ENCODE results near the gene AIG1. TPM values are rescaled to one million over a fixed set of nuclear protein-coding genes. Genes with fewer than 3 reads are reported as not detected.
"Not testable (repeated sequence)": the region's sequence is repeated elsewhere in the genome, so short reads cannot be mapped to it uniquely, and the experiment has no call there.

The AIG1 gene
- total RNA-seq, 2 donors from 2014 or later, result 11.9 to 13.5 TPM

- 74 to 78% methylated on average over 8 to 9 of the region's 9 CpGs for WGBS, 2 donors
Measured at GRCh38 chr6:143034689-143035334, 25.9 kb upstream of the AIG1 start.

DNA sequence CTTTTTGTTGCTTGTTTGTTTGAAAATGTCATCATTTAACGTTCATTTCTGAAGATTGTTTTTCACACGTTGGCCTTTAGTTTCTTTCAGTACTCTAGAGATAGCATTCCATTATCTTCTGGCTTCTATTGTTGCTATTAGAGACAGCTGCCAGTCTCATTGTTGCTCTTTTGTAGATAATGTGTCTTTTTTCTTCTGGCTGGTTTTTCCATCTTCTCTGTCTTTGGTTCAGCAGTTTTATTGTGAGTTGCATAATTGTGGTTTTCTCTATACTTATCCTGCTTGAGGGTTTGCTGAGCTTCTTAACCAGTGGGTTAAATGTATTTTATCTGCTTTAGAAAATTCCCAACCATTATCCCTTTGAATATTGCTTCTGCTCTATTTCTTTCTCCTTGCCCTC, 23.2 kb upstream of the AIG1 start:
- no peak overlapping the region for H3K4me3 ChIP-seq
- intact Hi-C loops (cut with DNase I), result no loop called here
- H3K27me3 ChIP-seq, result no peaks in the 10 kb centered on the region
- H3K36me3 ChIP-seq (replicated peaks in 1 of 2; ENCODE audit: insufficient read depth in 1 of 2, low read depth in 2 of 2), result no peaks in the 10 kb centered on the region
- H3K9me3 ChIP-seq, result no peaks in the 10 kb centered on the region
- DNase-seq, result no peak
- H3K4me1 ChIP-seq, result no peaks in the 10 kb centered on the region
- H3K27ac ChIP-seq, result no peak overlapping the region
- WGBS, 2 donors, result 31 to 40% methylated on average over 2 of the region's 2 CpGs
- ATAC-seq, result no peak
- TF ChIP-seq POLR2A (IDR thresholded peaks at IDR 0.05), result no peak
- no peak for TF ChIP-seq CTCF (IDR thresholded peaks at IDR 0.05)

More at GRCh38 chr6:143034689-143035334, 25.9 kb upstream of the AIG1 start:
- DNase-seq, result peak in 1 of 4 donors; percentile 11
- Histone ChIP-seq H3K36me3 (replicated peaks in 1 of 2; ENCODE audit: insufficient read depth in 1 of 2, low read depth in 2 of 2) (no peaks in the 10 kb centered on the region), H3K27ac (no peak overlapping the region), H3K4me1 (no peaks in the 10 kb centered on the region), H3K4me3 (no peak overlapping the region), H3K9me3 (no peaks in the 10 kb centered on the region), H3K27me3 (no peaks in the 10 kb centered on the region)
- no peak for TF ChIP-seq POLR2A (IDR thresholded peaks at IDR 0.05)
- no peak for TF ChIP-seq CTCF (IDR thresholded peaks at IDR 0.05)
- intact Hi-C loops (cut with DNase I), result no loop called here
- no peak for ATAC-seq

DNA sequence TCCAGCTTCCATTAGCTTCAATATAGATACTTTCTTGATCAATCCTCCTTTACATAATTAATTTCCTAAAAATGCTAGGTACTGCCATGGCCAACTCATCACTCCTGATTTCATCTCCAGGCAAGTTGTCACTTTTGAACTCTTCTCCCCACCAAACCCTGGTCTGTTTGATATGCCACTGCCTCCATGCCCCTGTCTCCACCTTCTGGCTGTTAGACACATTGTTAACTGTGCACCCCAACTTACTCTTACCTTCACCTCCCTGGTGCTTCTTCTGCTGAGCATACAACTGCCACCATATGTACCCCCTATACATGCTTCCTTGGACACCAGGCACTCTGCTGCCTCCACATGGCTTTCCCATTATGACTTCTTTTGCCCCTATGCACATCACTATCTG, 21.9 kb upstream of the AIG1 start:
- Histone ChIP-seq H3K4me1 (no peaks in the 10 kb centered on the region), H3K4me3 (no peak overlapping the region), H3K36me3 (replicated peaks in 1 of 2; ENCODE audit: insufficient read depth in 1 of 2, low read depth in 2 of 2) (no peaks in the 10 kb centered on the region), H3K27me3 (no peaks in the 10 kb centered on the region), H3K9me3 (no peaks in the 10 kb centered on the region), H3K27ac (no peak overlapping the region)
- TF ChIP-seq POLR2A (IDR thresholded peaks at IDR 0.05) (no peak), CTCF (IDR thresholded peaks at IDR 0.05) (no peak)
- ATAC-seq (no peak), DNase-seq (no peak)
- intact Hi-C loops (cut with DNase I), result no loop called here

DNA sequence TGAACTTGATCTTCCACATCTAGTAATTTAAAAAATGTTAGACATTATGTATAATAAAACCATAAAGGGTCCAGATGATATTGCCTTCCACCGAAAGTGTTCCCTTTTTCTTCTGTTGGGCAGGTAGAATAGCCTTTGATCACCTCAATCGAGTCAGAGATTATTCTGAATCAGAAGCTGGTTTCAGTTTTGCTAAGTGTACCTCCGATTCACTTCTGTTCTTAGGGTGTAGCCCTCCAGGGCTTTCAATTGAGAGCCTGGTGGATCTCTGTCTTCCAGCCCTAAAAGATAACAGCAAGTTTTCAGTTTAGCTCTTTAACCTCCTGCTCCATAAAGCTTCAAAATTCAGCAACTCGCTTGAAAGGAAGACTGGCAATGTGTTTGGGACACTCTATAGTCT, 21.1 kb upstream of the AIG1 start:
- Histone ChIP-seq H3K36me3 (replicated peaks in 1 of 2; ENCODE audit: insufficient read depth in 1 of 2, low read depth in 2 of 2) (no peaks in the 10 kb centered on the region), H3K4me1 (no peaks in the 10 kb centered on the region), H3K9me3 (no peaks in the 10 kb centered on the region), H3K27me3 (no peaks in the 10 kb centered on the region), H3K4me3 (no peak overlapping the region), H3K27ac (no peak overlapping the region)
- intact Hi-C loops (cut with DNase I), result no loop called here
- ATAC-seq (no peak), DNase-seq (no peak)
- TF ChIP-seq CTCF (IDR thresholded peaks at IDR 0.05) (no peak), POLR2A (IDR thresholded peaks at IDR 0.05) (no peak)
- WGBS, 2 donors, result 81 to 87% methylated on average over 4 of the region's 4 CpGs

- no peak overlapping the region for H3K4me3 ChIP-seq
- no peaks in the 10 kb centered on the region for H3K9me3 ChIP-seq
- no peaks in the 10 kb centered on the region for H3K27me3 ChIP-seq
- no peak overlapping the region for H3K27ac ChIP-seq
- WGBS, 2 donors, result 67 to 75% methylated on average over 2 of the region's 2 CpGs
- no peak for ATAC-seq
- intact Hi-C loops (cut with DNase I), result no loop called here
- no peak for DNase-seq
- TF ChIP-seq CTCF (IDR thresholded peaks at IDR 0.05) (no peak), POLR2A (IDR thresholded peaks at IDR 0.05) (no peak)
- H3K36me3 ChIP-seq (replicated peaks in 1 of 2; ENCODE audit: insufficient read depth in 1 of 2, low read depth in 2 of 2), result no peaks in the 10 kb centered on the region
- no peaks in the 10 kb centered on the region for H3K4me1 ChIP-seq
Measured at GRCh38 chr6:143040018-143040417, 20.7 kb upstream of the AIG1 start.

DNA sequence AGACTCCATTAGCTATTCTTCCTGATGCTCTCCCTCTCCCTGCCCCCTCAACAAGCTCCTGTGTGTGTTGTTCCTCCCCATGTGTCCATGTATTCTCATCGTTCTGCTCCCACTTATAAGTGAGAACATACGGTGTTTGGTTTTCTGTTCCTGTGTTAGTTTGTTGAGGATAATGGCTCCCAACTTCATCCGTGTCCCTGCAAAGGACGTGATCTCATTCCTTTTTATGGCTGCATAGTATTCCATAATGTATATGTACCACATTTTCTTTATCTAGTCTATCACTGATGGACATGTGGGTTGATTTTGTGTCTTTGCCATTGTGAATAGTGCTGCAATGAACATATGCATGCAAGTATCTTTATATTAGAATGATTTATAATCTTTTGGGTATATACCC, 16.3 kb upstream of the AIG1 start:
- DNase-seq; ATAC-seq; H3K36me3 ChIP-seq (replicated peaks in 1 of 2; ENCODE audit: insufficient read depth in 1 of 2, low read depth in 2 of 2); H3K27ac ChIP-seq; H3K27me3 ChIP-seq; intact Hi-C loops (cut with DNase I); H3K4me1 ChIP-seq; H3K4me3 ChIP-seq; H3K9me3 ChIP-seq: not testable (repeated sequence)
- WGBS, 2 donors, result 80 to 95% methylated on average over 4 of the region's 4 CpGs

All from body of pancreas (tissue), 4 donors.